ACC112 (cell line): ENCODE results near the gene SLC2A1.

ENCODE experiments used
- H2AFZ ChIP-seq: fragments of 200-600 bp; sonication (generic); one replicate; pipeline ENCODE4 v1.6.0; 2017; ENCODE audit warnings: antibody characterized with exemption, low read length; ENCODE audit not compliant: unreplicated experiment
- H3K27ac ChIP-seq: fragments of 200-600 bp; sonication (generic); 2 replicates; pipeline ENCODE4 v1.5.1; 2014; ENCODE audit warnings: low read depth, mild to moderate bottlenecking, antibody characterized with exemption, low read length, moderate library complexity
- H3K27me3 ChIP-seq: fragments of 200-600 bp; sonication (generic); 2 replicates; pipeline ENCODE4 v1.6.1; 2014; ENCODE audit warnings: mild to moderate bottlenecking, antibody characterized with exemption, low read length, moderate library complexity, mixed read lengths; ENCODE audit not compliant: insufficient read depth
- H3K36me3 ChIP-seq: fragments of 200-600 bp; sonication (generic); 2 replicates; pipeline ENCODE4 v1.6.1; 2016; ENCODE audit warnings: mild to moderate bottlenecking, antibody characterized with exemption, low read length, moderate library complexity, mixed read lengths; ENCODE audit not compliant: insufficient read depth
- H3K4me1 ChIP-seq: fragments of 200-600 bp; sonication (generic); one replicate; pipeline ENCODE4 v1.6.1; 2016; ENCODE audit warnings: low read length, mixed read lengths; ENCODE audit not compliant: insufficient read depth, unreplicated experiment, control insufficient read depth
- H3K4me3 ChIP-seq: fragments of 200-600 bp; sonication (generic); 2 replicates; pipeline ENCODE4 v1.5.1; 2014; ENCODE audit warnings: mild to moderate bottlenecking, low read depth, low read length
- H3K79me2 ChIP-seq: fragments of 200-600 bp; sonication (generic); one replicate; pipeline ENCODE4 v1.6.0; 2016; ENCODE audit warnings: low read length; ENCODE audit not compliant: control insufficient read depth, unreplicated experiment, insufficient read depth

SLC2A1 gene

GRCh38 chr1:42998386-42998785, 39.7 kb upstream of the SLC2A1 start:
- no peak overlapping the region for H2AFZ ChIP-seq
- no peaks in the 10 kb centered on the region for H3K36me3 ChIP-seq
- H3K27me3 ChIP-seq: no peaks in the 10 kb centered on the region
- H3K4me1 ChIP-seq: peaks cover 4% of the 10 kb centered on the region
- no peak overlapping the region for H3K4me3 ChIP-seq
- H3K27ac ChIP-seq: no peak overlapping the region
- no peaks in the 10 kb centered on the region for H3K79me2 ChIP-seq

- H3K79me2 ChIP-seq: no peaks in the 10 kb centered on the region
- H2AFZ ChIP-seq: no peak overlapping the region
- no peaks in the 10 kb centered on the region for H3K36me3 ChIP-seq
- no peak overlapping the region for H3K27ac ChIP-seq
- peaks cover 4% of the 10 kb centered on the region for H3K4me1 ChIP-seq
- no peaks in the 10 kb centered on the region for H3K27me3 ChIP-seq
- no peak overlapping the region for H3K4me3 ChIP-seq
Observed at GRCh38 chr1:42996384-42996970, 37.8 kb upstream of the SLC2A1 start.

GRCh38 chr1:42993502-42994136, 35.0 kb upstream of the SLC2A1 start:
- Histone ChIP-seq H3K27ac (no peak overlapping the region), H2AFZ (no peak overlapping the region), H3K36me3 (no peaks in the 10 kb centered on the region), H3K4me1 (no peaks in the 10 kb centered on the region), H3K27me3 (no peaks in the 10 kb centered on the region), H3K79me2 (no peaks in the 10 kb centered on the region), H3K4me3 (no peak overlapping the region)

GRCh38 chr1:42992054-42992571, 33.4 kb upstream of the SLC2A1 start:
- Histone ChIP-seq H3K4me3 (no peak overlapping the region), H3K4me1 (no peaks in the 10 kb centered on the region), H3K79me2 (no peaks in the 10 kb centered on the region), H3K27ac (no peak overlapping the region), H3K36me3 (no peaks in the 10 kb centered on the region), H3K27me3 (no peaks in the 10 kb centered on the region), H2AFZ (no peak overlapping the region)

GRCh38 chr1:42990757-42991346, 32.2 kb upstream of the SLC2A1 start:
- H3K4me3 ChIP-seq: no peak overlapping the region
- no peak overlapping the region for H2AFZ ChIP-seq
- H3K4me1 ChIP-seq: no peaks in the 10 kb centered on the region
- H3K79me2 ChIP-seq: no peaks in the 10 kb centered on the region
- H3K27me3 ChIP-seq: no peaks in the 10 kb centered on the region
- H3K27ac ChIP-seq: no peak overlapping the region
- H3K36me3 ChIP-seq: no peaks in the 10 kb centered on the region

GRCh38 chr1:42983693-42984092, 25.0 kb upstream of the SLC2A1 start:
- Histone ChIP-seq H3K36me3 (no peaks in the 10 kb centered on the region), H3K27me3 (no peaks in the 10 kb centered on the region), H3K4me1 (no peaks in the 10 kb centered on the region), H3K27ac (no peak overlapping the region), H3K4me3 (no peak overlapping the region), H2AFZ (no peak overlapping the region), H3K79me2 (no peaks in the 10 kb centered on the region)

- Histone ChIP-seq H3K4me1 (no peaks in the 10 kb centered on the region), H3K36me3 (no peaks in the 10 kb centered on the region), H3K27me3 (no peaks in the 10 kb centered on the region), H2AFZ (no peak overlapping the region), H3K79me2 (no peaks in the 10 kb centered on the region), H3K27ac (no peak overlapping the region), H3K4me3 (no peak overlapping the region)
Observed at GRCh38 chr1:42983253-42983652, 24.6 kb upstream of the SLC2A1 start.

GRCh38 chr1:42982641-42983040, 24.0 kb upstream of the SLC2A1 start:
- Histone ChIP-seq H2AFZ (no peak overlapping the region), H3K79me2 (no peaks in the 10 kb centered on the region), H3K4me1 (no peaks in the 10 kb centered on the region), H3K4me3 (no peak overlapping the region), H3K27me3 (no peaks in the 10 kb centered on the region), H3K36me3 (no peaks in the 10 kb centered on the region), H3K27ac (no peak overlapping the region)

GRCh38 chr1:42981871-42982270, 23.2 kb upstream of the SLC2A1 start:
- no peaks in the 10 kb centered on the region for H3K36me3 ChIP-seq
- H3K4me3 ChIP-seq: no peak overlapping the region

GRCh38 chr1:42981255-42981805, 22.7 kb upstream of the SLC2A1 start:
- Histone ChIP-seq H3K79me2 (no peaks in the 10 kb centered on the region), H3K27ac (no peak overlapping the region), H3K36me3 (no peaks in the 10 kb centered on the region), H2AFZ (no peak overlapping the region), H3K4me1 (no peaks in the 10 kb centered on the region), H3K4me3 (no peak overlapping the region), H3K27me3 (no peaks in the 10 kb centered on the region)

More at GRCh38 chr1:42981871-42982270, 23.2 kb upstream of the SLC2A1 start:
- Histone ChIP-seq H3K27ac (no peak overlapping the region), H2AFZ (no peak overlapping the region), H3K79me2 (no peaks in the 10 kb centered on the region), H3K4me1 (no peaks in the 10 kb centered on the region), H3K27me3 (no peaks in the 10 kb centered on the region)
